RWPE2 (cell line): ENCODE results near the gene PBX3.

Experiments used
- ATAC-seq: fragments of 200-7000 bp; cut with Tn5 transposase; 3 replicates; pipeline ENCODE4 v1.9.1; 2021; ENCODE audit warnings: low read depth
- DNase-seq: peaks from one replicate; pipeline ENCODE4 v3.0.0-alpha.2; 2020; ENCODE audit warnings: low spot score
- H3K27ac ChIP-seq: fragments of 450-650 bp; 2 replicates; pipeline ENCODE4 v1.5.1; 2017; ENCODE audit warnings: mild to moderate bottlenecking; ENCODE audit not compliant: poor library complexity, severe bottlenecking
- H3K27me3 ChIP-seq: fragments of 250-450 bp; sonication (Bioruptor Pico); 2 replicates; pipeline ENCODE4 v1.5.1; 2021; ENCODE audit warnings: mild to moderate bottlenecking, moderate library complexity; ENCODE audit not compliant: insufficient read depth, poor library complexity, severe bottlenecking
- H3K36me3 ChIP-seq: fragments of 250-450 bp; sonication (Bioruptor Pico); 2 replicates; pipeline ENCODE4 v1.5.1; 2020; ENCODE audit warnings: low read depth, mild to moderate bottlenecking, moderate library complexity
- H3K4me1 ChIP-seq: fragments of 250-450 bp; sonication (Bioruptor Pico); 2 replicates; pipeline ENCODE4 v1.5.1; 2021; ENCODE audit warnings: mild to moderate bottlenecking, moderate library complexity; ENCODE audit not compliant: insufficient read depth, poor library complexity, severe bottlenecking
- H3K4me3 ChIP-seq: fragments of 250-450 bp; sonication (Bioruptor Pico); 2 replicates; pipeline ENCODE4 v1.5.1; 2021; ENCODE audit warnings: mild to moderate bottlenecking, moderate library complexity; ENCODE audit not compliant: severe bottlenecking
- H3K9me3 ChIP-seq: fragments of 250-450 bp; sonication (Bioruptor Pico); 2 replicates; pipeline ENCODE4 v1.5.1; 2021; ENCODE audit warnings: mild to moderate bottlenecking, moderate library complexity; ENCODE audit not compliant: severe bottlenecking
- TF ChIP-seq, protein P1 (sequence below): fragments of 450-650 bp; IDR thresholded peaks from one replicate; pipeline ENCODE4 v1.5.1; 2017; ENCODE audit warnings: mild to moderate bottlenecking, moderate library complexity; ENCODE audit not compliant: poor library complexity, severe bottlenecking

The PBX3 gene

DNA sequence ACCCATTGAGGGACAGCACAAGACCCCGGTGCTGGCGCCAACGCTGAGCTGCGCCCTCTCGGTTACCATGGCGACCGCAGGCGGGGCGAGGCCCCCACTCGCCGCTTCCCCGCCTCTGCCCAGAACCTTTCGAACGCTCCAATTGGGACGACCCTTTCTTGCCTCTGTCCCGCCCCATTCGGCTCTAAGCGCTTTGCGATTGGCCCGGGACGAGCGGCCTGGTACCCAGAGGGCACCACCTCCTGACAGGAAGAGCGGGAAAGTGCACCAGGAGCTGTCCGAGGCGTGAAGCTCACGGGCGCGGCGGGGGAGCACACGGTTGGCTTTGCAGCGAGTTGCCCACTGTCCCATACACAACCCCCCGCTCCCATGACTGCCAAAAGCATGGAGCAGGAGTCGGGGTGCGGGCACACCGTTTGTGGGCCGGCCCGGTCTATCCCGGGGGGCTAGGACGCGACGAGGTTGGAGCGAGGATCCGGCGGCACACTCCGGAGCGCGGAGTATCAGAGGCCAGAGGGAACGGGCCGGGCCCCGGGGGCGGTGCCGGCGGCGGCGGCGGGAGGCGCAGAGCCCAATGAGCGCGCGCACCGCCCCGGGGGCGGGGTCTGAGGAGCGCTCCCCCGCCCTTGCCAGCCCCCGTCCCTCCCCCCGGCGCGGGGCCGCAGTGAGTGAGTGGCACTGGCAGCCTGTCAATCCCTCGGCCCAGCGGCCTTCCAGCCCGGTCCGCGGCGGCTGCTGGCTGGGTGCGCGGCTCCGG lies 978 bp upstream of the PBX3 start:
- H3K4me3 ChIP-seq = peak overlapping the region; percentile 82
- ATAC-seq (peak; percentile 90), DNase-seq (peak; percentile 96)
- no peaks in the 10 kb centered on the region for H3K9me3 ChIP-seq
- H3K4me1 ChIP-seq = peaks cover 14% of the 10 kb centered on the region
- no peaks in the 10 kb centered on the region for H3K27me3 ChIP-seq
- TF ChIP-seq, protein P1, sequence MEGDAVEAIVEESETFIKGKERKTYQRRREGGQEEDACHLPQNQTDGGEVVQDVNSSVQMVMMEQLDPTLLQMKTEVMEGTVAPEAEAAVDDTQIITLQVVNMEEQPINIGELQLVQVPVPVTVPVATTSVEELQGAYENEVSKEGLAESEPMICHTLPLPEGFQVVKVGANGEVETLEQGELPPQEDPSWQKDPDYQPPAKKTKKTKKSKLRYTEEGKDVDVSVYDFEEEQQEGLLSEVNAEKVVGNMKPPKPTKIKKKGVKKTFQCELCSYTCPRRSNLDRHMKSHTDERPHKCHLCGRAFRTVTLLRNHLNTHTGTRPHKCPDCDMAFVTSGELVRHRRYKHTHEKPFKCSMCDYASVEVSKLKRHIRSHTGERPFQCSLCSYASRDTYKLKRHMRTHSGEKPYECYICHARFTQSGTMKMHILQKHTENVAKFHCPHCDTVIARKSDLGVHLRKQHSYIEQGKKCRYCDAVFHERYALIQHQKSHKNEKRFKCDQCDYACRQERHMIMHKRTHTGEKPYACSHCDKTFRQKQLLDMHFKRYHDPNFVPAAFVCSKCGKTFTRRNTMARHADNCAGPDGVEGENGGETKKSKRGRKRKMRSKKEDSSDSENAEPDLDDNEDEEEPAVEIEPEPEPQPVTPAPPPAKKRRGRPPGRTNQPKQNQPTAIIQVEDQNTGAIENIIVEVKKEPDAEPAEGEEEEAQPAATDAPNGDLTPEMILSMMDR = no peak
- H3K36me3 ChIP-seq = peaks cover 5% of the 10 kb centered on the region
- peak overlapping the region; percentile 70 for H3K27ac ChIP-seq

DNA sequence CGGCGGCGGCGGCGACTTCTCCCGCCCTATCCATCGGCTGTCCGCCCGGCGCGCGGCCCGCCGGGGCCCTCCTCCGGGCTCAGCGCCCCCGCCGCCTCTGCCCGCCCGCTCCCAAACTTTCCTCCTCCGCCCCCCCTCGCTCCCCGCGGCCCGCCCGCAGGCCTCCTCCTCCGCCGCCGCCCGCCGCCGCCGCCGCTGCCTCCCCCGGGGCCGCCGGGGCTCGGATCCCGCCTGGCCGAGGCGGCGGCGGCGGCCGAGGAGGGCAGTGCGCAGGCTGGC lies 460 bp upstream of the PBX3 start:
- H3K4me3 ChIP-seq = peak overlapping the region; percentile 82

DNA sequence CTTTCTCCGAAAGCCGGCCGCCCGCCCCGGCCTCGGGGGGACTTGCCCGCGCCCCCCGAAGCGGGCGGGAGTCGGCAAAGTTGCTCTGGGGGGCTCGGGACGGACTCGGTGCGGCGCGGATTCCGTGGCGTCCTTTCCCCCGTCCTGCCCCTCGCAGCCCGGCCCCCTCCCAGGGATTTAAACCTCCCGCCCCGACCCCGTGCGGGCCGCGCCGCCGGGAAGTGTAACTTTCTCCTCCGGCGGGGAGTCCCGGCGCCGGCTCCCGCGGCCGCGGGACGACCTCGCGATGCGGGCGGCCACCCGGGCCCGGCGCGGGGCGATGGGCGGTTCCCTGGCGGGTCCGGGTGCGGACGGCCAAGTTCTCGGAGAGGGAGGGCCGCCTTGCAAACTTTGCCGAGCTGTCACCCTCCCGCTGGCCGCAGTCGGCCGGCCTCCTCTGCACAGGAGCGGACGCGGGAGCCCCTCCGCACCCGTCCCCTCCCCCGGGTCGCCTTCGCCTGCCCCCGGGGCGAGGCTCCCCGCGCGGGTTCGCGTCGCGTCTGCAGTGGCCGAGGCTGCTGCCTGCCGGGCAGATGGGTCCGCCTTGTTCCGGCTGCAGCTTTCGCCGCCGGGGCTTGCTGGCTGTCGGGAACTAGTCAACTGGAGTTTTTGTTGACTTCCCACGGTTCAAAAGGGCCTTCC lies 732 bp downstream of the PBX3 start:
- no peak for DNase-seq

More for the DNA sequence above, 460 bp upstream of the PBX3 start:
- TF ChIP-seq, protein P1 = no peak
- H3K27me3 ChIP-seq = no peaks in the 10 kb centered on the region
- H3K36me3 ChIP-seq = peaks cover 9% of the 10 kb centered on the region
- H3K27ac ChIP-seq = peak overlapping the region; percentile 70
- H3K4me1 ChIP-seq = peaks cover 19% of the 10 kb centered on the region
- H3K9me3 ChIP-seq = no peaks in the 10 kb centered on the region
- ATAC-seq = no peak
- DNase-seq = no peak

DNA sequence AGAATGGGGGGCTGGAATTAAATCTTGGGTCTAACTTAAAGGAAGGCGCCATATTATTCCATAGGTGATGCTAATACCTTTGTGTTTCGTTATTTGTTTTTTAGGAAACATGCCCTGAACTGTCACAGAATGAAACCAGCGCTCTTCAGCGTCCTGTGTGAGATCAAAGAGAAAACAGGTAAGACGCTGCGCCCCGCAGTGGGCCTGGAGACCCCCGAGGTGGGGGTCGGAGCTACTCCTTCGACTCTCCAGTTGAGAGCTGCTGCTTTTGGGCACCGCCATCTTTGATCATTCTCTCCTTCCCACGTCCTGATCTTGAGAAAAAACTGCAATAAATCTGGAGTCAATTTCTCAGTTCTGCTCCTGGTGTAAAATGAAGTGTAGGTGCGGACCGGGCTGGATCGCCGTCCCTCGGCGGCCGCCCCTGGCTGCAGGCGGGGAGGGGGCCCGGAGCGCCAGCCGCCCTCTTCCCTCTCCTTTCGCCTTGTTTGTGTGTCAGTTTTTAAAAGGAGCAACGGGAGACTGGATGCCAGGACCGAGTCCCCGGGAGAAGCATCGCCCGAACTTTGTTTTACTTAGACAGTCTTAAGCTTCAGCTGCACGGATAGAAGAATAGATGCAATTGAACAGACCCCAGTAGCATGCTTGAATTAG lies 1.4 kb downstream of the PBX3 start:
- peaks cover 32% of the 10 kb centered on the region for H3K4me1 ChIP-seq
- H3K27ac ChIP-seq = peak overlapping the region; percentile 70
- ATAC-seq (no peak), DNase-seq (no peak)
- no peaks in the 10 kb centered on the region for H3K27me3 ChIP-seq
- no peaks in the 10 kb centered on the region for H3K9me3 ChIP-seq
- H3K4me3 ChIP-seq = peak overlapping the region; percentile 82
- H3K36me3 ChIP-seq = peaks cover 13% of the 10 kb centered on the region
- TF ChIP-seq, protein P1 = no peak

More for the DNA sequence above, 732 bp downstream of the PBX3 start:
- Histone ChIP-seq H3K4me3 (peak overlapping the region; percentile 82), H3K27ac (peak overlapping the region; percentile 70), H3K9me3 (no peaks in the 10 kb centered on the region), H3K27me3 (no peaks in the 10 kb centered on the region), H3K36me3 (peaks cover 9% of the 10 kb centered on the region), H3K4me1 (peaks cover 31% of the 10 kb centered on the region)
- no peak for ATAC-seq
- TF ChIP-seq, protein P1 = no peak
